ENCODE results near the gene ARSG.
"Not testable (repeated sequence)": the region's sequence is repeated elsewhere in the genome, so short reads cannot be mapped to it uniquely, and the experiment has no call there.

The ARSG gene

DNA sequence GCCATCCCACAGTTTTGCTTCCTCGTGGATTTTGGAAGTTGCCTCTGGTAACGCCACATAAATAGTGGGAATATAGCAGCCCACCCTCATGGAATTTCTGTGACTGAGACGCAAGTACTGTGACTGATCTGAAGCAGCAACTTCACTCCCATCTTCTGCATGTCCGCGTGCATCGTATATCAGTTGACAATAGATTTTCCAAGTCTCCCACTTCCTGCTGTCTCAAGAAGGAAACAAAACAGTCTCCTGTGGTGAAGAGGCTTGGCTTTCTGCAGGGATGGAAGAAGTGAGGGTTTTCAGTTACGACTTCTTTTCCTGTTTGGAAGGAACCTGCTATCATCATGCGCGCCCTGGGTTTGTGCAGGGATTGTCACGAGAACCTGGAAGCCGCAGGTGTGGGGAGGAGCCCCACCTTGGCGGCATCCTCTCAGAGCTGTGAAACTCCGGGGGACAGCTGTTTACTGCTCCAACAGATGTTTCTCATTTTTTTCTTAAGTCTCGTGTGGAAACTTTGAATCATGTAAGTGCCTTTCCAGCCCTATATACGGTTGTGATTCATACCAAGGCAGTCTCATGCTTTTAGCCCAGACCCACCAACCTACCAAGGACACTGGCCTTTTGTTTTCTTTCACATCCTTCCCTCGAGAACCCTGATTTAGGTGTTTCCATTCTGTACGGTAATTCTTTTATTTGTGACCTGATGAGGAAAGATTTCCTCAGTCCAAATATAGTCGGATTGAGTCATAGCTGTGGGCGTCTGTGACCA lies 108.5 kb downstream of the ARSG start:
- no peak for DNase-seq

GRCh38 chr17:68400404-68400735 lies 109.1 kb downstream of the ARSG start:
- DNase-seq: no peak

DNA sequence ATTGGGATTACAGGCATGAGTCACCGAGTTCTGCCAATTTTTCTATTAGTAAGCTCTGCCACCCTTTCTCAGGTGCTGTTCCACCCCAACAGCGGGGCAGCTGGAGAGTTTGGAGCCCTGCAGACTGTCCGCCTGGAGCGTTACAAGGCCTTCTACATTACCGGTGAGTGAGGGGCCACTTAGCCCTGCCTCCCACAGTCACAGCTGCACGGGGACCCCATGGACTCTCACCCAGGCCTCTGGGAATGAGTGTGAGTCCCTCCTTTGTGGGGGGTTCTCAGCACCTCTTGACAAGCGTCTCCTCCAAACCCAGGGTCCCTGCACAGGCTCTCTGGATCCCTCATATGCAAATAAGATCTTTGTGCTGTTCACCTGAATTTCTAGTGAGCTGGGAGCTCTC lies 110.0 kb downstream of the ARSG start:
- no peak for DNase-seq

DNA sequence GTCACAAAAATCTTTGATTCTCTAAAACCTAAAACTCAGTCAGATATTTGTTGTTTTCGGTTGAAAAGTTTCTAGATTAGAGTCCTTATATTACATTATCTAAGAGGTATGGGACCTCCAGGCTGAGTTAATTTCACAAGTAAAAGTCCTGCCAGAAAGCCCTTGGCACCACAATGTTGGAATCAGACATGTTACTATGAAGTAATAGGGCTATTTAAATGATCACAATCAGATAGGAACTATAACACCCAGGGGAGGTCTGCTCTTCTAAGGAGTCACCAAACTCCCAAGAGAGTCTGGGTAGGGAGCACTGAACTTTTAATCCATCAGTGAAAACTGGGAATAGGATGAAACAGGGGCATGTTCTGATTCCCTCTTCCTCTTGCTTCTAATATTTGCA lies 111.8 kb downstream of the ARSG start:
- DNase-seq: no peak

DNA sequence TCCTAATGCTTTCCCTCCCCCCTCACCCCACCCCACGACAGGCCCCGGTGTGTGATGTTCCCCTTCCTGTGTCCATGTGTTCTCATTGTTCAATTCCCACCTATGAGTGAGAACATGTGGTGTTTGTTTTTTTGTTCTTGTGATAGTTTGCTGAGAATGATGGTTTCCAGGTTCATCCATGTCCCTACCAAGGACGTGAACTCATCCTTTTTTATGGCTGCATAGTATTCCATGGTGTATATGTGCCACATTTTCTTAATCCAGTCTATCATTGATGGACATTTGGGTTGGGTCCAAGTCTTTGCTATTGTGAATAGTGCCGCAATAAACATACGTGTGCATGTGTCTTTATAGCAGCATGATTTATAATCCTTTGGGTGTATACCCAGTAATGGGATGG lies 112.5 kb downstream of the ARSG start:
- DNase-seq: not testable (repeated sequence)

GRCh38 chr17:68407656-68408055 lies 116.4 kb downstream of the ARSG start:
- DNase-seq: not testable (repeated sequence)

DNA sequence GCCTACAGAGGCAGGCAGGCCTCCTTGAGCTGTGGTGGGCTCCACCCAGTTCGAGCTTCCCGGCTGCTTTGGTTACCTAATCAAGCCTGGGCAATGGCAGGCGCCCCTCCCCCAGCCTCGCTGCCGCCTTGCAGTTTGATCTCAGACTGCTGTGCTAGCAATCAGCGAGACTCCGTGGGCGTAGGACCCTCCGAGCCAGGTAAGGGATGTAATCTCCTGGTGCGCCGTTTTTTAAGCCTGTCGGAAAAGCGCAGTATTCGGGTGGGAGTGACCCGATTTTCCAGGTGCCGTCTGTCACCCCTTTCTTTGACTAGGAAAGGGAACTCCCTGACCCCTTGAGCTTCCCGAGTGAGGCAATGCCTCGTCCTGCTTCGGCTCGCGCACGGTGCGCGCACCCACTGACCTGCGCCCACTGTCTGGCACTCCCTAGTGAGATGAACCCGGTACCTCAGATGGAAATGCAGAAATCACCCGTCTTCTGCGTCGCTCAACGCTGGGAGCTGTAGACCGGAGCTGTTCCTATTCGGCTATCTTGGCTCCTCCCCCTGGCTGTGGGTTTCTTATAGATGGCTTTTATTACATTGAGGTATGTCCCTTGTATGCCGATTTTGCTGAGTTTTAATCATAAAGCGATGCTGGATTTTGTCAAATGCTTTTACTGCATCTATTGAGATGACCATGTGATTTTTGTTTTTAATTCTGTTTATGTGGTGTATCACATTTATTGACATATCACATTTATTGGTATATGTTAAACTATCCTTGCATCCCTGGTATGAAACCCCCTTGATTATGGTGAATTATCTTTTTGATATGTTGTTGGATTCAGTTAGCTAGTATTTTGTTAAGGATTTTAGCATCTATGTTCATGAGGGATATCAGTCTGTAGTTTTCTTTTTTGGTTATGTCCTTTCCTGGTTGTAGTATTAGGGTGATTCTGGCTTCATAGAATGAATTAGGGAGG lies 122.6 kb downstream of the ARSG start:
- DNase-seq: peak; percentile 64

GRCh38 chr17:68414901-68415300 lies 123.6 kb downstream of the ARSG start:
- peak; percentile 46 for DNase-seq

GRCh38 chr17:68417317-68417716 lies 126.0 kb downstream of the ARSG start:
- DNase-seq: no peak

DNA sequence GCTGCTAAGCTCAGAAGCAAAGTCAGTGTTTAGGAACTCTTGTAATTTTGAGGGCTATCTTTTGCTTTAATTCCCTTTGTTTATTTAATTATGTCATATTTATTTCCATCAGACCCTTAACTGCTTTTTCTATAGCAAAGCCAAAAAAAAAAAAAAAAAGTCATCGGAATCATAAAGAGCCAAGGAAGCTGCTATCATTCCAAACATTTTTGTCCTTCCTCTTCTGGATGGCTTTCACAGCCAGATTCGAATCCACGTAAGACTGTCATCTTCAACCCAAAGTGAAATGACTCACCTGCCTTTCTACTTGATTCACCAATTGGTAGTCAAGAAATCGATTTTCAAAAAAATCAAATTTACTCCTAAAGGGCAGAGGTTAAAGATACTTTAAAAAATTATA lies 127.6 kb downstream of the ARSG start:
- DNase-seq: no peak

- no peak for DNase-seq
Measured at GRCh38 chr17:68420065-68420464, 128.8 kb downstream of the ARSG start.

- DNase-seq: no peak
Measured at GRCh38 chr17:68421486-68421885, 130.2 kb downstream of the ARSG start.

GRCh38 chr17:68422821-68423220 lies 131.5 kb downstream of the ARSG start:
- no peak for DNase-seq

GRCh38 chr17:68423251-68423650 lies 132.0 kb downstream of the ARSG start:
- DNase-seq: no peak

GRCh38 chr17:68424203-68424602 lies 132.9 kb downstream of the ARSG start:
- no peak for DNase-seq

DNA sequence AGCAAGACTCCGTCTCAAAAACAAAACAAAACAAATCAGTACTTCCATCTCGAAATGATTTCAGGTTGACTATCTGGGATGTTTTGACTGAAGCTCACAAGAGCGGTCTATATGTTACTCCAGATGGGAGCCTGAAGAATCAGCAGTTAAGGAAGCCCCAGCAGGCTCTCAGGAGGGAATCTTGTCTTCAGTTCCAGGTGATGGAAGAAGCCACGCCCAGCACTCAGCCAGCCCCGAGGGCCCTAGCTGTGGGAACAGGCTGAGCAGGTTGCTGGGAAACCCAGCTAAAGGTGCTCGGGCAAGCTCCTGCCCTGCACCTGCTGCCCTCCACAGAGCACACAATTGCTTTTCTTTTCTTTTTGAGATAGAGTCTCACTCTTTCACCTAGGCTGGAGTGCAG lies 133.6 kb downstream of the ARSG start:
- DNase-seq: no peak

GRCh38 chr17:68425979-68426378 lies 134.7 kb downstream of the ARSG start:
- no peak for DNase-seq

DNA sequence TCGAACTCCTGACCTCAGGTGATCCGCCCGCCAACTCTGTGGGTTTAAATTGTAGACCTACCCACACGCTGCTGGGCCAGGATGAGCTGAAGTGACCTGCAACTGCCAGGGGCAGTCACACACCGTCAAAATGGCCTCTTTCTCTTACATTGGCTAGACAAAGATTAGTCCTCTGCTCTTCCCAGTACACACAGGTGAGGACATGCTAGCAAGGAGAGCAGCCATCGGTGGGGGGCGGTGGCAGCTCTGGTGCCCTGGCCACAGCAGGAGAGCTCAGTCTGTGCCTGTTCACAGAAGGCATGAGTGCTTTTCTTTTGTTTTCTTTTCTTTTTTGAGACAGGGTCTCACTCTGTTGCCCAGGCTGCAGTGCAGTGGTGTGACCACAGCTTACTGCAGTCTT lies 136.3 kb downstream of the ARSG start:
- no peak for DNase-seq

- DNase-seq: no peak
Measured at GRCh38 chr17:68428498-68429172, 137.3 kb downstream of the ARSG start.

GRCh38 chr17:68429881-68430280 lies 138.6 kb downstream of the ARSG start:
- DNase-seq: no peak

GRCh38 chr17:68431045-68431608 lies 139.8 kb downstream of the ARSG start:
- DNase-seq: no peak

DNA sequence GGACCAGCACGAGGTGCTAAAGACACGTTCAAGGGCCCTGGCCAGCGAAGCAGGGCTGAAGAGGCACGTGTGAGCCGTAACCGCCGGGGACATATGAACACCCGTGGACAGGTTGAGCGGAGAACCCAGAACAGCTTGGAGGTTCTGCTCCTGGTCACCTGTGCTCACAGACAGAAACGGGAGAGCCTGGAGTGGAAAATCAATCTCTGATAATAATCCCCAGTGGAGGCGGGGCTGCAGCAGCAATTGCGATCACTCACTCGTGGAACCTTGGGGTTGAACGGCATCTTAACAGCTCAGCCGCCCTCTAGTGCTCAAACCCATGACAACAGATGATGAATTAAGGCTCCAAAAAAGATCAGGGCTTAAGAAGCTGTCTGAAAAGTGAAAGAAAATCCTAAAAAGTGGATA lies 140.4 kb downstream of the ARSG start:
- peak; percentile 53 for DNase-seq
